DOHH2 (cell line): ENCODE results near the gene FBN2.

Experiments
- EZH2phosphoT487 ChIP-seq: fragments of 200-600 bp; sonication (generic); IDR thresholded peaks from 2 replicates; pipeline ENCODE4 v1.6.1; 2017; ENCODE audit warnings: borderline replicate concordance, mild to moderate bottlenecking, antibody characterized with exemption, low read length, moderate library complexity, mixed read lengths
- TF ChIP-seq, protein P1 (sequence below): fragments of 200-600 bp; sonication (generic); IDR thresholded peaks from one replicate; pipeline ENCODE4 v1.5.1; 2014; ENCODE audit warnings: antibody characterized with exemption, mild to moderate bottlenecking, low read depth, low read length; ENCODE audit not compliant: poor library complexity, severe bottlenecking

DNA sequence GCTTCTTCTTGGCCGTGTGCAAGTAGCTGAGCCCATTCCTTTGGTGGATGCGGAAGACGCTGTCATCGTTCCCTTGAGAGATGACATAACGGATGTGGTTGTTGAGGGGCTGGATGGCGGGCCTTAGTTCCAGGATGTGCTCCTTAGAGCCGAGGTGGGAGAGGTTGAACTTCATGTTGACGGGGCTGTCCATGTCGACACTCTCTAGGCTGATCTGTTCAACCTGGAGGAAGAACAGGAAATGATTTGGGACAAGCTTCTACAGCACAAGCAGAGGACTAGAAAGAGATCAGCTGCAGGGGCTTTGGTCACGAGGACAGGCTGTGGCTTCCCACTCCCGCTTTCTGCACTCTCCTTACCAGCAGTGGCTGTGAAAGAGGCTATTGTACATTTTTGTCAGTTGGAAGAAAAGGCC, 278.4 kb downstream of the FBN2 start:
- TF ChIP-seq, protein P1, sequence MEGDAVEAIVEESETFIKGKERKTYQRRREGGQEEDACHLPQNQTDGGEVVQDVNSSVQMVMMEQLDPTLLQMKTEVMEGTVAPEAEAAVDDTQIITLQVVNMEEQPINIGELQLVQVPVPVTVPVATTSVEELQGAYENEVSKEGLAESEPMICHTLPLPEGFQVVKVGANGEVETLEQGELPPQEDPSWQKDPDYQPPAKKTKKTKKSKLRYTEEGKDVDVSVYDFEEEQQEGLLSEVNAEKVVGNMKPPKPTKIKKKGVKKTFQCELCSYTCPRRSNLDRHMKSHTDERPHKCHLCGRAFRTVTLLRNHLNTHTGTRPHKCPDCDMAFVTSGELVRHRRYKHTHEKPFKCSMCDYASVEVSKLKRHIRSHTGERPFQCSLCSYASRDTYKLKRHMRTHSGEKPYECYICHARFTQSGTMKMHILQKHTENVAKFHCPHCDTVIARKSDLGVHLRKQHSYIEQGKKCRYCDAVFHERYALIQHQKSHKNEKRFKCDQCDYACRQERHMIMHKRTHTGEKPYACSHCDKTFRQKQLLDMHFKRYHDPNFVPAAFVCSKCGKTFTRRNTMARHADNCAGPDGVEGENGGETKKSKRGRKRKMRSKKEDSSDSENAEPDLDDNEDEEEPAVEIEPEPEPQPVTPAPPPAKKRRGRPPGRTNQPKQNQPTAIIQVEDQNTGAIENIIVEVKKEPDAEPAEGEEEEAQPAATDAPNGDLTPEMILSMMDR, result no peak
- no peak for TF ChIP-seq EZH2phosphoT487
